Choroid plexus epithelial cell (primary cell): ENCODE measurements around the gene RAI14.

Experiments
- DNase-seq: peaks from one replicate; pipeline ENCODE4 v3.0.0-alpha.2; 2010; ENCODE audit warnings: low read depth
- H3K4me3 ChIP-seq: 2 replicates; pipeline ENCODE4 v1.5.1; 2011; ENCODE audit warnings: low read depth, mild to moderate bottlenecking, control low read depth, low read length, moderate library complexity
- TF ChIP-seq, protein P1 (sequence below): conservative IDR thresholded peaks from 2 replicates; pipeline ENCODE4 v1.5.1; 2011; ENCODE audit warnings: low read depth, mild to moderate bottlenecking, control low read depth, inconsistent platforms, low read length, moderate library complexity

Gene RAI14

DNA sequence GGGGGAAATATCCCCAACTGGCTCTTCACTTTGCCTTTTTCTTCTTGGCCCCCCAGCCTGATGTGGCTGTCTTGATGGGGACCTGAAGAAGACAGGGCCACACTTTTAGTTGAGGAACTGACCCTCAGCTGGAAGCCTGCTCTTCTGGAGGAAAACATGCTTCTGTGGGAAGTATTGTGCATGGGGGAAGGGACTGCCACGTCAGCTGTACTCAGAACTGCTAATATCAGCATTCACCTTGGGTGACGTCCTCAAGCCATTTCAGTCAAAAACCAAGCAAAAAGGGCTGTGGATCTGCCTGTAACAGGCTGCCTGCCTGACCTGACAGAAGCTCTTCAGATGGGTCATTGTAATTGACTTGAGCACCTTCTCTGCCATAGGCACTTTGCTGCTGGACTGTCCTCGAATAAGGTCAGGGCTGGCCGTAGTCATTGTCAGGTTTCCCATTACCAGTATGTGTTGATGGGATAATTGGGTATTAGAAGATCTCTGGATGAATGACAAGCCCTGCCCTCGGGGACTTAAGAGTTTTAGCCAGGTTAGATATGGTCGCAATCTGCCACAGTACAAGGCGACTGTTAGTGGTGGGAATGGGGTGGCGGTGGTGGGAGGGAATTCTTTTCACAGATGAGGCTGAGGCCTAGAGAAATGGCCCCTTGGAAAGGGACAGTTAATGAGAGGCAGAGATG lies 10.4 kb downstream of the RAI14 start:
- no peak overlapping the region for H3K4me3 ChIP-seq
- peak; percentile 29 for DNase-seq
- TF ChIP-seq, protein P1, sequence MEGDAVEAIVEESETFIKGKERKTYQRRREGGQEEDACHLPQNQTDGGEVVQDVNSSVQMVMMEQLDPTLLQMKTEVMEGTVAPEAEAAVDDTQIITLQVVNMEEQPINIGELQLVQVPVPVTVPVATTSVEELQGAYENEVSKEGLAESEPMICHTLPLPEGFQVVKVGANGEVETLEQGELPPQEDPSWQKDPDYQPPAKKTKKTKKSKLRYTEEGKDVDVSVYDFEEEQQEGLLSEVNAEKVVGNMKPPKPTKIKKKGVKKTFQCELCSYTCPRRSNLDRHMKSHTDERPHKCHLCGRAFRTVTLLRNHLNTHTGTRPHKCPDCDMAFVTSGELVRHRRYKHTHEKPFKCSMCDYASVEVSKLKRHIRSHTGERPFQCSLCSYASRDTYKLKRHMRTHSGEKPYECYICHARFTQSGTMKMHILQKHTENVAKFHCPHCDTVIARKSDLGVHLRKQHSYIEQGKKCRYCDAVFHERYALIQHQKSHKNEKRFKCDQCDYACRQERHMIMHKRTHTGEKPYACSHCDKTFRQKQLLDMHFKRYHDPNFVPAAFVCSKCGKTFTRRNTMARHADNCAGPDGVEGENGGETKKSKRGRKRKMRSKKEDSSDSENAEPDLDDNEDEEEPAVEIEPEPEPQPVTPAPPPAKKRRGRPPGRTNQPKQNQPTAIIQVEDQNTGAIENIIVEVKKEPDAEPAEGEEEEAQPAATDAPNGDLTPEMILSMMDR = no peak

DNA sequence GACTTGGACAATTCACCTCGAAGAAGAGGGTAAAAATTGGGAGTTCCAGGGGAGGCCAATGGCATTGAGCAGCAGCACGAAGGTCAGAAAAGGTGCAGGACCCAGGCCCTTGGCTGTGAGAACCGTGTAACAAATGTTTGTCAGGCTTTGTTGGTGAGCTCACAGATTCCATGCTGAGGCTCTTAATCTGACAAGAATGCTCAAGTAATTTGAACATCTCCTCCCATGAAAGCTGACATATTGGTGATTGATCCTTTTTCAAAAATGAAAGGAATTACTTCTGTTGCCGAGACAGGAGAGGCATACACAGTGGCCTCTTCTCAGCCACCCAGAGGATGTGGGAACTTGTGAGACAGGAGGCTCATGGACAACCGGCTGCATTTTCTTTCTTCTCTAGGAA lies 11.6 kb downstream of the RAI14 start:
- DNase-seq = no peak
- TF ChIP-seq, protein P1 = no peak
- H3K4me3 ChIP-seq = no peak overlapping the region

DNA sequence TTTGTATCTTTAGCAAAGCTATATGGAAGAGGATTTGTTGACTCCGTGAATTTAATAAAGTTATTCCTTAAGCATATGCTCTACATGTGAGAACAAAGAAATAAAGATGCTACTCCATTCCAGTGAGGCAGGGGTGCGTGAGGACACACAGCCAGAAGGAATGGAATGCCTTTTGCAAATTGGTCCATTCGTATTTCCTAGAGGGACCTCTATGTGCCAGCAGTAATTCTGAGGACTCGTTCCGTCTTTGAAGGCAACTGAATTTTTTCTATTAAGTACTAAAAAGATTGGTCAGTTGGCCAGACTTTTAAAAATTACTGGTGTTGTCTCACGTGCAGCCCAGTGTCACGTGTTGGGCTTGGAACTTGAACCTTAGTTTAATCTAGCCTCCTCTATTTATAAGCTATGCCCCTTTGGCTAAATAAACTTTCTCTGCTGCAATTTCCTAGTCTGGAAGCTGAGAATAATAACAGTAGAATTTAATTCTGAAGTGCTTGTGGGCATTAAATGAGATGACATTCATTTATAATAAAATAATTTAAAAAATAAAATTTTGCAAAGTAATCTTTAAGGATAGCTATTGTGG lies 13.9 kb downstream of the RAI14 start:
- H3K4me3 ChIP-seq = no peak overlapping the region
- no peak for DNase-seq
- TF ChIP-seq, protein P1 = no peak

DNA sequence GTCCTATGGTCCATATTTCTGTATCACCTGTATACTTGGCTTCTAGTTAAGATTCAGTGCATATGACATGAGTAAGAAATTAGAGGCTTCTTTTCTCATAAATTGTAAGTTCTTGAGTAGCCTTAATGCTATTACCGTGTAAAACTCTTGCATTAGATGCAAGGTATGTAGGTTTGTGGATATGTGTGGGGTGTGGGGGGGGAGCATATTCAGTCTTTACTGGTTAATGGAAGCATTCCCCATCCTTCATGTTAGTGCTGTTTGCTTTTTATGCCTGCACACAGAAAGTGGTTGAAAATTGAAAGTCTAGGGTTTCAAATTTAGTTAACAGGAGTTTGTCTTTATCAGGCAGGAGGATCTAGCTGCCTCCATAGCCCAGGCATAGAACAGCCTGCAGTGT lies 16.1 kb downstream of the RAI14 start:
- H3K4me3 ChIP-seq = no peak overlapping the region
- no peak for DNase-seq
- TF ChIP-seq, protein P1 = no peak

DNA sequence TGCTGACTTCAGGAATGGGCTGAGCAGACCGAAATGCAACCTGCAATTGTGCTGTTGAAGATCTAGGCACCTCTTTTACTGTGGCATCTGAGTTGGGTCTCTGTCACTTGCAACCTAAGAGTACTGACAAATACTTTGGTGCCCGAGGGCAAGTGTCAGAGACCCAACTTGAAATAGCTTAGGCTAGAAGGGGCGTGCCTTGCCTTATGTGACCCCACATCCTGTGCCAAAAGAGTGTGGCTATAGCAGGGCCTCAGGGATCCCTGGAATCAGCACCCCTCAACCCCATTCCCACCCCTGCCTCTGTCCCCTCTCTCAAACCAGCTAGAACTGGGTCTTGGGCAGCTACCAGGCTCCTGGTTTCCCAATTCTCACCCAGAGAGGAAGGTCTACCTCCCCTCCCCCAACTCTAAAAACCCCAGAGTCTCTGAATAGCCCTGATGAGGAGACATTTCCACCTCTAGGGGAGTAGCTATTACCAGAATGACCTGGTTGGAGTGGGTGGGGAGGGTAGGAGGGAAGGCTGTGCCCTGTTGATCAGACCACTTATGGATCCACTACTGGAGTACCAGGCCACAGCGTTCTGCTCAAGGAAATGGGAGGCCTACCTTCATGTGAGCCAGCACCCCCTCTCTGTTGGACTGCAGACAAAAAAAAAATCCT lies 17.5 kb downstream of the RAI14 start:
- H3K4me3 ChIP-seq = no peak overlapping the region
- no peak for DNase-seq
- TF ChIP-seq, protein P1 = peak; percentile 6

DNA sequence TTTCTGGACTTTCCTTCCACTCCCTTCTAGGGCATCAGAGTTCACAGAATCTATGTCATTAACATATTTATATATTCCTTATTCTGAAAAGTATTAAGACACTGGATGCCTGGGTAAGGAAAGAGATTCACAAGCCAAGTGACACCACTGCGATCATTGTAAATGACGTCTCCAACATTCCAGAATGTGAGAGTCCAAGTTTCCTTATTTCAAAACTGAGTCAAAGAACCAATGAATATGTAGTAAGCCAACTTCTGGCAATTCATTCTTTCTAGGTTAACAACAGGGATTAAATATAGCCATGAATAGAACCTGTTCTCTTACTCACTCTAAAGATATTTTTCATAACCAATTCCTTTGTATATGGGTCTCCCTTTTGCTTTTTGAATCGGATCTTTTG lies 18.1 kb downstream of the RAI14 start:
- peak; percentile 88 for DNase-seq
- TF ChIP-seq, protein P1 = no peak

More for the DNA sequence above, 18.1 kb downstream of the RAI14 start:
- H3K4me3 ChIP-seq = no peak overlapping the region
